Keratinocyte (primary cell): ENCODE data around the gene CTNND2.

ENCODE experiments used
- CTCF ChIP-seq, 3 experiments: IDR thresholded peaks in 1 of 3; conservative IDR thresholded peaks in 1 of 3; optimal IDR thresholded peaks in 1 of 3; 2 replicates in 2 of 3; 3 replicates in 1 of 3; pipeline versions ENCODE3 to v1.5.1; 2011; ENCODE audit warnings: low read length in 3 of 3, mild to moderate bottlenecking in 3 of 3, moderate library complexity in 2 of 3, control low read depth in 1 of 3, inconsistent platforms in 1 of 3; ENCODE audit not compliant: insufficient read depth in 2 of 3; ENCODE audit errors: extremely low read depth in 1 of 3
- EZH2 ChIP-seq: IDR thresholded peaks from one replicate; pipeline ENCODE4 v1.6.1; 2012; ENCODE audit warnings: inconsistent platforms, mild to moderate bottlenecking, low read length, moderate library complexity

GRCh38 chr5:11289733-11290132 lies 614.5 kb downstream of the CTNND2 start:
- TF ChIP-seq CTCF (optimal IDR thresholded peaks at IDR 0.05 in 1 of 3, IDR thresholded peaks at IDR 0.05 in 1 of 3, conservative IDR thresholded peaks at IDR 0.05 in 1 of 3; ENCODE audit: extremely low read depth in 1 of 3, insufficient read depth in 2 of 3, low read length in 3 of 3): no peak
- TF ChIP-seq EZH2: no peak
